HG03196 (cell line): ENCODE data around the gene CRX.
"Not testable (repeated sequence)": the region's sequence is repeated elsewhere in the genome, so short reads cannot be mapped to it uniquely, and the experiment has no call there.

Source experiments
- ATAC-seq: cut with Tn5 transposase; IDR thresholded peaks from one replicate; pipeline ENCODE4 v1.9.1; 2021; ENCODE audit not compliant: unreplicated experiment

CRX gene

DNA sequence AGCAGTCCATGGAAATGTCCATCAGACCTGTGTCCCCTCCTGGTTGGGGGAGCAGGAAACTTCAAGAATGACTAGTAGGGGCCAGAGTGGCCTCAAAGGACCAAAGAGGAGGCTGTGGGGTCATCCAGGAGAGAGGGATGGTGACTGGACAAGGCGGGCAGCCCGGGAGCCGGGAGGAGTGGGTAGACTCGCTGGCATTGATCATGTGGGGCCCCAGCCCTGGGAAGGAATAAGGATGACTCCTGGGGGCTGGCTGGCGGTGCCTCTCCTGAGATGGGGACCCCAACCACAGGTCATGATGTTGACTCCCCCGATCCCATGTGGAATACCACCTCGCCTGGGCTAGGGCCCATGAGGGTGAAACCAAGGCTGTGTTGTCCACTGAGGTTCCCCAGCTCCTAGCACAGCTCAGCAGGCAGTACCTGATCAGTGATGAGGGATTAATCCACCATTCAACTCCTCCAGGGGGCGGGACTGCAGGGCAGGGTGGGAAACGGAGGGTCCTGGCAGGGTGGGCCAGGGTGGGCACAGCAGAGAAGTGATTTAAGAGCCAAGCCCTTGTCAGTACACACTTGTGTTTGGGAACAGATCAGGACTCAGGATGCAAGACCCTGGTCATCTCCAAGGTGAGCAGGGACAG, 37.0 kb downstream of the CRX start, which contains the start of gene TPRX2:
TPRX2 (plus strand) TSS at position 590 of the 640 bp plus-strand sequence; CDS start at position 602, 12 bp downstream.
- ATAC-seq, result not testable (repeated sequence)

DNA sequence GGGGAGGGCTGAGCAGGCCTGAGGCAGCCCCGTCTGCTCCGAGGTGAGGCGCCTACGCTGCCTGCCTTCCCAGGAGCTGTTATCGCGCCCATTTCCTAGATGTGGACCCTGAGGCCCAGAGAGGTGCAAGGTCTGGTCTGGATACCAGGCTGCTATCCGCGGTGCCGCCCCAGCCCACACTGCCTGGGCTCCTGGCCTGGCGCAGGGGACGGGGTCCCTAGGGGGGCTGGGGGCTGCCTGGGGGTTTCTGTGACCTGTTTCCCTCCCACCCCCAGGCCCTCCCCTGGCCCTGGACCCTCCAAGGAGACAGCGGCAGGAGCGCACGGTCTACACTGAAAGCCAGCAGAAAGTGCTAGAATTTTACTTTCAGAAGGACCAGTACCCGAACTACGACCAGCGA, 38.1 kb downstream of the CRX start:
- ATAC-seq, result not testable (repeated sequence)

DNA sequence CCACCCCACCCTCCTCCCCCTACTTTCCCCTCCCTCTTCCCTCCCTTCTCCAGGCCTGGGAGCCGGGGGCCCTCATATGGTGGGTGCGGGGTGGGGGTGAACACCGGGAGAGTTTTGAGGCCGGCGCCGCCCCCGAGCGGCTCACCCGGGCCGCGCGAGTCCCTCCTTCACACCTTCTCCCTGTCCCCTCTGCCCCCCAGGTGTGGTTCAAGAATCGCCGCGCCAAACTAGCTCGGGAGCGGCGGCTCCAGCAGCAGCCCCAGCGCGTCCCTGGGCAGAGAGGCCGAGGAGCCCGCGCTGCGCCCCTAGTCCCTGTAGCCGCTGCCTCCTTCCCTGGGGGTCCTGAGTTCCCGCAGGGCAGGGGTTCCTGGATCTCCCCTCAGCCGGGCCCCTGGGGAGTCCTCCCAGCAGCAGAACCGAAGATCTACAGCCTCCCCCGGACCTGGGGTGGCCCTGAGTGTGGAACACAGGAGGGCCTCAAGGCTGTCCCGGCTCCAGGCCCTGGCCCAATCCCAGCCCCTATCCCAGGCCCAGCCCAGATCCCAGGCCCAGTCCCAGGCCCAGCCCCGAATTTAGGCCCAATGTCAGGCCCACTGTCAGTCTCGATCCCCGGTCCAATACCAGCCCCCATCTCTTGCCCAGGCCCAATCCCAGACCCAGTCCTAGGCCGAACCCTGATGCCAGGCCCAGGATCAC, 39.0 kb downstream of the CRX start:
- no peak for ATAC-seq

DNA sequence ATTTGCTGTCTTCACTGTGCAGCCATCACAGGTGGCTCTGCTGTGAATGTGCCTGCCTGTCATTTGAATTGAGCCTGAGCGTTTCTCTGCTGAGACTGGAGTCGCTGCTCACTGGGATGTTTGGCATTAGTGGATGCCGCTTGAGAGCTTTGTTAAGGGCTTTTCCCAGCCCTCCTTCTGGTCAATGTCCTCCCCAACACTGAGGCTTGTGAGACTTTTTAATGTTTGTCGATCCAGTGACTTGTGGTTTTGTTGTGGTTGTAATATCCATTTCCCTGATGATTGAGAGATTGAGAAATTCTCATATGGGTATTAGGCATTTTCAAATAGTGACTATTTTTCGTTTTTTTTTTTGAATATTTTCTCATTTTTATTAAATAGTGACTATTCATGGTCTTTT, 39.9 kb downstream of the CRX start:
- ATAC-seq, result no peak

DNA sequence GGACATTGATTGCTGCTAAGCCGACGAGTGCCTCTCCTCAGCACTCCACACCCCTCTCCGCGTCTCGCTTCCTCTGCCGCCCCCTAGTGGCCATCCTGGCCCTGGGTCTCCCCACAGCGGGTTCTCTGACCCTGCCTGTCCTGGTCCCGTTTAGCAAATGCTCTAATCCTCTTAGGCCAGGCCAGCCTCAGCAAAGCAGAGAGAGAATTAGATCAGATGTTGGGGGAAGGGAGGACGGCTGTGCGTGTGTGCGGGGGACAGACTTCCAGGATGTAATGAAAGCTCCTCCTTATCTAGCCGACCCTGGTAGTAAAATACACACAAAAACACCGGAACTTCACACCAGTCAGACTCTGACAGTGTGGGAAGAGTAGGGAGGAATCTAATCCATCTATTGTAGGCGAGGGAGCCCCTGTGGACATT, 41.8 kb downstream of the CRX start:
- ATAC-seq, result no peak

DNA sequence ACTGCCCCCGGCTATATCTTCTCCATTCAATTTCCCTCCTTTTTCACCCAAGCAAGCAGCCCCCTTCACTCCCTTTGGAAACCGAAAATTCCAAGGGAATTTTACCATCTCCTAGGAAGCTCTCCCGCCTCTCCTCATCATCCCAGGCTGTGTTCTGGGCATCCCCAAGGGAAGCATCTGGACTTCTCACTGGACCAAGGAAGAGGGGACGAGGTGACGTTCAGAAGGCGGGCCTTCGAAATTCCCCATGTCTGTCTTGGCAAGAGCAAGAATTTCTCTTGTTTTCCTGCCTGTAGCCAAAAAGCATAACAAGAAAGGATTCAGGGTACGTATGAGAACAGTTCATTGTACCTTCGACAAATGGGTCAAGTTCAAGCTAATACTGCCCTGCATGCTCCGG, 43.4 kb downstream of the CRX start:
- no peak for ATAC-seq

DNA sequence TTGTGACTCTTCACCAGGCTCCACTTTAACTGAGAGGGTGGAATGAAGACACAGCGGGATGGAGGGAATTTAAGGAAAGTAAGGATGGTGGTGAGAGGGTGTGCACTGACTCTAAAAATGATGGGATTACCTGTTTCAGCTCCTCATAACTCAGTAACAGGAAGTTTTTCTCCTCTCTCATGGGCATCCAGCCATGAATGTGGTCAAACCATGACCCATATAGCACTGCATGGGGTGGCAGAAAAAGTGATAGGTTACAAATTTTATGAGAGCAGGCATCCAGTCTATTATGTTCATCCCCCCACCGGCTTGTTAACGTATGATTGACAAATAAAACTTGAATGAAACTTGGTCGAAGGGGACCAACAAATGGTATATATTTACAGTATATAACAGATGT, 57.2 kb downstream of the CRX start:
- no peak for ATAC-seq

DNA sequence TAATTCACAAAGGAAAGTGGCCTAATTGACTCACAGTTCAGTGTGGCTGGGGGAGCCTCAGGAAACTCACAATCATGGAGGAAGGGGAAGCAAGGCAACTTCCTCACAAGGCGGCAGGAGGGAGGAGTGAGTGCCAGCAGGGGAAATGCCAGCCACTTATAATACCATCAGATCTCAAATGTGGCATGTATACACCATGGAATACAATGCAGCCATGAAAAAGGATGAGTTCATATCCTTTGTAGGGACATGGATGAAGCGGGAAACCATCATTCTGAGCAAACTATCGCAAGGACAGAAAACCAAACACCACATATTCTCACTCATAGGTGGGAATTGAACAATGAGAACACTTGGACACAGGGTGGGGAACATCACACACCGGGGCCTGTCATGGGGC, 57.6 kb downstream of the CRX start:
- ATAC-seq, result not testable (repeated sequence)

DNA sequence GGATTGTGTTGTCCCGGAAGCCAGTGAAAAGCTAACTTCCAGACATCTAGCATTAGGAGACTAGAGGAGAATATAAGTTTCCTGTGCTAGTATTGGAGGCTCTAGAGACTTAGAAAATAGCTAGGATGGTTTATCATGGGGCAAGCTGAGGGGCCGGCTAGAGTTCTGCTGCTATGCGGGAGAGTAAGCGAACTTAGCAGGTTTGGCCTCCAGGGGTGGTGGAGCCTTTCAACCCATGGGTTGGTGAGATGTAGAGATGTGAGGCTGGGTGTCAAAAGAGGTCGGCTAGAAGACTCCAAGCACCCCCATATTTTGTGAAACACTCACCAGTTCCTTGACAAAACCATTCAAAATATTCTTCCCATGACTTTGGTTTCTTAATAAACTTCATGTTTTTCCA, 60.0 kb downstream of the CRX start:
- ATAC-seq, result no peak

DNA sequence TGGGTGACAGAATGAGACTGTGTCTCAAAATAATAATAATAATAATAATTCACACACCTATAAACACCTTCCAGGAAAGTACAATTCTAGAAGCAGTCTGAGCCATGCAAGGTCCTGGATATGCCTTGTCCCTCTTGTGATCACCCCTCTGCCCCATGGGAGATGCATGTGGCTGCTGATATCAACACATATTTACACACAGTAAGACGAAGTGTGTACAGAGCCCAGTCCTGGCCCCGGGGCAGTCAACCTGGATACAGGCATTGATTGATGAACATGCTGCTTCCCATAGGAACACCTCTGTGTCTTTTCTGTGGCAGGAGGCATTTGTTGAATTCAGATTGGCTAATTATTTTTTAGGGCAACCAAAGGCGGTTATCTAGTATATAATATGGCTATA, 61.2 kb downstream of the CRX start:
- no peak for ATAC-seq

DNA sequence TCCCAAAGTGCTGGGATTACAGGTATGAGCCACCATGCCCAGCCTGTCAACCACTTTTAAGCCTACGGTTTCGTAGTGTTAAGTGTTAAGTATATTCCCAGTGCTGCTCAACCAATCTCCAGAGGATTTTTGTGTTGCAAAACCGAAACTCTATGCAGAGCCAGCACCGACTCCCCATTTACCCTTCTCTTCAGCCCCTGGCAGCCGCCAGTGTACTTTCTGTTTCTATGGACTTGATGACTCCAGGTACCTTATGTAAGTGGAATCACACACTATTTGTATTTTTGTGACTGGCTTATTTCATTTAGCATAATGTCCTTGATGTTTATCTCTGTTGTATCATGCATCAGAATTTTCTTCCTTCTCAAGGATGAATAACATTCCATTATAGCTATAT, 63.3 kb downstream of the CRX start:
- ATAC-seq, result no peak

DNA sequence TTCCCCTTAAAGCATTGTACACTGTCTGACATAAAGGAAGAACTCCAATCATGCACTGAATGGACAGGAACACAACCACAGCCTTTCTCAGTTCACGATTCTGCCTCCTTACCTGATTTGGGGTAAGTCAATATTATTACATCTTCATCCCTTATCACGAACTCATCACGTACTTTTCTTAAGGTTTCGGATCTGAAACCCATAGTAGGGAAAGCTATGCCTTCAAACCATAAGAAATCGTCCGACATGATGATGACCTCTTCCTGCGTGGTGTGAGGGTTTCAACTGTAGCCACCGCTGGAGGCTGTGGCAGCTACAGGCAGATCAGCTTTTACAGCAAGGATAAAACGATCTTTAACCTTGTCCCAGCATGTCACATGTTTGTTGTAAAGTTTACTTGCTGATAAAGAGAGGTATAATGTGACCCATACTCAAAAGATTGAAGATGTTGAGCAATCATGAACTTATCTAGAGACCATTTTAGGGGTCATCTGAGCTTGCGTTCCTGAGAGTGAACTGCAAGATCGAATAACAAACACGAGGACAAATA, 64.3 kb downstream of the CRX start, which contains the start of gene SULT2A1:
SULT2A1 (minus strand) TSS at position 306 of the 550 bp plus-strand sequence; CDS start at position 248, 58 bp downstream.
- ATAC-seq, result no peak

DNA sequence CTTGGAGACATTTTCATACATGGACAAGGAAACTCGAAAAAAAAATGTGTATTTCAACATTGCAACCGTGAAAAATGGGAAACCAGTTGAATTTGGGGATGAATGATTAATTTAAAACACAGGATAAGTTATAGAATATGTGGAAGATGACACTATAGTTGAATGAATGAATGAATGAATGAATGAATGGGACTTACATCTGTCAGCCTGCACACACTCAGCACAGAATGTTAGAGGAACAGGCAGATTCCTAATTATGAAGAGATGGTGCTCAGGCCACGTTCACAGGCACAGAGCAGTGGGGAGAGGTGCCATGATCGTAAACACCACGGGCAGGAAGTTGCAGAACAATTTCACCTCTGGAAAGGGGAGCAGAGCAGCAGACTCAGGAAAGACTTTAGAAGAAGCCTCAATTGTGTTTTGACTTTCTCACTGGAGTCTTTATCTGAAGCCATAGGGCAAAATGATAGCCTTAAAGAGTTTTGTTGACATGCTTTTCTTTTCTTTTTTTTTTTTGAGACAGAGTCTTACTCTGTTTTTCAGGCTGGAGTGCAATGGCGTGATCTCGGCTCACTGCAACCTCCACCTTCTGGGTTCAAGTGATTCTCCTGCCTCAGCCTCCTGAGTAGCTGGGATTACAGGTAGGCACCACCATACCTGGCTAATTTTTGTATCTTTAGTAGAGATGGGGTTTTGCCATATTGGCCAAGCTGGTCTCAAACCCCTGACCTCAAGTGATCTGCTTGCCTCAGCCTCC, 69.3 kb downstream of the CRX start:
- ATAC-seq, result no peak

DNA sequence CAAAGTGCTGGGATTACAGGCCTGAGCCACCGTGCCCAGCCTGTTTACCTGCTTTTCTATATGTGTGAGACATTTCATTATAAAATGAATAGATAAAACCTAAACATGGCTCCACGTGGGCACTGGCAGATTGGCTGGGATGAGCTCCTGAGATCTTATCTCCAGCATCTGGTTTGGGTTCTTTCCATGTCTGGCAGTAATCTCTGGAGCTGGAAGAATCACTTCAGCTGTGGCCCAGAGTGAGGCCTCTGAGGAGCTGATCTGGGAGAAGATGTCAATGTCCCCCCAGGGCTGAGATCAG, 69.8 kb downstream of the CRX start:
- ATAC-seq, result no peak

DNA sequence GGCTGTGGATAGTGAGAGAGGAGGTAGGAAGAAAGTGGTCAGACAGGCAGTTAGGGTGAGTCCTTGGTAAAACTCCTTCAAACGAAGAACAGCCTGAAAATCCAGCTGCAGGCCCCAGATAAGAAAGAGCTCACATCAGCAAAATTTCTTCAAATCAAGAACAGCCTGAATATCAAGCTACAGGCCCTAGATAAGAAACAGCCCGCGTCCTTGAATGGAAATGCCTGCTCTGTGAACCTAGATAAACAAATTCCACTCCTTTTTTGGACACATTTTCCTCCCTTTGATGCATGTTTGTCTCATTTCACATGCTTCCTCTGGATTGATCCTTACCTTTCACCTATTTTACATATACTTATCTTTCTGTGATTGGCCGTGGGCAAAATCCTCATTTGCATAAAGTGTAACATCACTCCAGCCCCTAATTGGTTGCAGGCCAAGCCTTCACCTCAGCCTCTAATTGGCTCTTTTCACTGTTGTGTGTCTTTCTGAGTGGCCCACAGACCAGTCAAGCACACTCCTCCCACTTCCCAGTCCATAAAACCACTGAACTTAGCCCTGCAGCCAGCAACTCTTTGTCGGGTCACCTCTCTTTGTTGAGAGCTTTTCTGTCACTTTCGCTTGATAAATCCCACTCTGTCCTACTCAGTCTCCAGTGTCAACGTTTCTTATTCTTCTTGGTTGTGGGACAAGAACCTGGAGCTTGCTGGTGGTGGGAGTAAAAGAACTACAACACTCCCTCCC, 70.4 kb downstream of the CRX start:
- ATAC-seq, result no peak
